T-helper 1 cell treated with Interleukin-12 subunit alpha and Interleukin-12 subunit beta and Interleukin-4 antibody, amounts not matched to agents 30 μg/mL and 1 μg/mL, for 36 hours (primary cell): ENCODE measurements around the gene RELB.

Experiments used
- H3K27ac Mint-ChIP-seq: one replicate; pipeline ENCODE4 v1.8.0; 2021; ENCODE audit warnings: mild to moderate bottlenecking, mixed read lengths
- H3K27me3 Mint-ChIP-seq: one replicate; pipeline ENCODE4 v1.8.0; 2021; ENCODE audit warnings: low read depth, mixed read lengths
- H3K36me3 Mint-ChIP-seq: one replicate; pipeline ENCODE4 v1.8.0; 2021; ENCODE audit warnings: low read depth, mixed read lengths
- H3K4me1 Mint-ChIP-seq: one replicate; pipeline ENCODE4 v1.8.0; 2021; ENCODE audit warnings: low read depth, mixed read lengths
- H3K4me3 Mint-ChIP-seq: one replicate; pipeline ENCODE4 v1.8.0; 2021; ENCODE audit warnings: mild to moderate bottlenecking, moderate library complexity, mixed read lengths
- H3K9me3 Mint-ChIP-seq: one replicate; pipeline ENCODE4 v1.8.0; 2021; ENCODE audit warnings: mixed read lengths

RELB gene

GRCh38 chr19:44972802-44973201, 28.5 kb upstream of the RELB start:
- Mint-ChIP-seq H3K9me3 (no peaks in the 10 kb centered on the region), H3K36me3 (peaks cover 13% of the 10 kb centered on the region), H3K27ac (no peak overlapping the region), H3K27me3 (no peaks in the 10 kb centered on the region), H3K4me1 (peaks cover 3% of the 10 kb centered on the region), H3K4me3 (no peak overlapping the region)

DNA sequence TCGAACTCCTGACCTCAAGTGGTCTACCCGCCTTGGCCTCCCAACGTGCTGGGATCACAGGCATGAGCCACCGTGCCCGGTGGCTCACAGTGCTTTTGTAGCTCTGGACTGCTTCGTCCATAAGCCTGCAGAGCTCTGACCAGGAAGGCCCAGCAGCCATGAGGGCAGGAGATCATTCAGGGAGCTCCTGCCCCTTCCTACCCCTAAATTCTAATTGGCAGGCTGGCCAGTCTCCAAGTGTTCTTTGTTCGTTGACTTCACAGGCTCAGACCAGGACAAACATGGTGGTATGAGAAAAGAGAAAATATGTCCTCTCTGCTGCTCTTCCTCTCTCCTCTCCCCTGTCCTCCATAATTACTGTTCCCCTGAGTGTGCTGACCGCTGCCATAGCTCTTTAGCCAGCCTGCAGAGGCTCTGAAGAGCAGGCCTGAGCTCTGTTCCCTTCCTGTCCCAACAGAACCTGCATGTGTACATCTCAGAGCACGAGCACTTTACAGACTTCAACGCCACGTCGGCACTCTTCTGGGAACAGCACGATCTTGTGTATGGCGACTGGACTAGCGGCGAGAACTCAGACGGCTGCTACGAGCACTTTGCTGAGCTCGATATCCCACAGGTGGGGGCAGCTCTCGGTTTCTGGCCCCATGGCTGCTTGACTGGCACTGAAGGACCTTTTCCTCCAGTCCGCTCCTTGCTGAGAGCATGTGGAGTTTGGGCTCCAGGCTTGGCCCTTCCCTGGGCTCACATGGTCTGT, 27.1 kb upstream of the RELB start:
- H3K4me3 Mint-ChIP-seq: no peak overlapping the region
- no peaks in the 10 kb centered on the region for H3K27me3 Mint-ChIP-seq
- no peaks in the 10 kb centered on the region for H3K9me3 Mint-ChIP-seq
- H3K36me3 Mint-ChIP-seq: peaks cover 15% of the 10 kb centered on the region
- H3K4me1 Mint-ChIP-seq: peaks cover 2% of the 10 kb centered on the region
- no peak overlapping the region for H3K27ac Mint-ChIP-seq

- peaks cover 2% of the 10 kb centered on the region for H3K4me1 Mint-ChIP-seq
- H3K27ac Mint-ChIP-seq: no peak overlapping the region
- no peak overlapping the region for H3K4me3 Mint-ChIP-seq
- H3K27me3 Mint-ChIP-seq: no peaks in the 10 kb centered on the region
- H3K9me3 Mint-ChIP-seq: no peaks in the 10 kb centered on the region
- peaks cover 17% of the 10 kb centered on the region for H3K36me3 Mint-ChIP-seq
These were observed 26.4 kb upstream of the RELB start for GRCh38 chr19:44974857-44975256.

DNA sequence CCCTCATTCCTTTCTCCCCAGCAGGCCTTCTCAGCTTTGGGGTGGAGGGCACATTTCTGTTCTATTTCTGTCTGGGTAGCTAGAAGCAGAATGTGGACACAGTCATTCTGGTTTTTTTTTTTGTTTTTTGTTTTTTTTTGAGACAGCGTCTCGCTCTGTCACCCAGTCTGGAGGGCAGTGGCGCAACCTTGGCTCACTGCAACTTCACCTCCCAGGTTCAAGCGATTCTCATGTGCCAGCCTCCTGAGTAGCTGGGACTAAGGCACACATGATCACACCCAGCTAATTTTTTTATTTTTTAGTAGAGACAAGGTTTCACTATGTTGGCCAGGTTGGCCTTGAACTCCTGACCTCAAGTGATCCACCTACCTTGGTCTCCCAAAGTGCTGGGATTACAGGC, 25.8 kb upstream of the RELB start:
- no peak overlapping the region for H3K27ac Mint-ChIP-seq
- H3K4me3 Mint-ChIP-seq: no peak overlapping the region
- no peaks in the 10 kb centered on the region for H3K27me3 Mint-ChIP-seq
- H3K9me3 Mint-ChIP-seq: no peaks in the 10 kb centered on the region
- H3K36me3 Mint-ChIP-seq: peaks cover 19% of the 10 kb centered on the region
- peaks cover 2% of the 10 kb centered on the region for H3K4me1 Mint-ChIP-seq

GRCh38 chr19:44984005-44984404, 17.3 kb upstream of the RELB start:
- Mint-ChIP-seq H3K9me3 (no peaks in the 10 kb centered on the region), H3K4me1 (peaks cover 2% of the 10 kb centered on the region), H3K27ac (no peak overlapping the region), H3K4me3 (no peak overlapping the region), H3K27me3 (no peaks in the 10 kb centered on the region), H3K36me3 (peaks cover 21% of the 10 kb centered on the region)

- Mint-ChIP-seq H3K36me3 (peaks cover 19% of the 10 kb centered on the region), H3K27me3 (no peaks in the 10 kb centered on the region), H3K4me3 (no peak overlapping the region), H3K27ac (no peak overlapping the region), H3K9me3 (no peaks in the 10 kb centered on the region), H3K4me1 (peaks cover 3% of the 10 kb centered on the region)
These were observed 15.8 kb upstream of the RELB start for GRCh38 chr19:44985445-44985844.

GRCh38 chr19:44986389-44986788, 14.9 kb upstream of the RELB start:
- peaks cover 19% of the 10 kb centered on the region for H3K36me3 Mint-ChIP-seq
- H3K4me1 Mint-ChIP-seq: peaks cover 3% of the 10 kb centered on the region
- H3K4me3 Mint-ChIP-seq: no peak overlapping the region
- peak overlapping the region; percentile 49 for H3K27ac Mint-ChIP-seq
- no peaks in the 10 kb centered on the region for H3K27me3 Mint-ChIP-seq
- no peaks in the 10 kb centered on the region for H3K9me3 Mint-ChIP-seq

DNA sequence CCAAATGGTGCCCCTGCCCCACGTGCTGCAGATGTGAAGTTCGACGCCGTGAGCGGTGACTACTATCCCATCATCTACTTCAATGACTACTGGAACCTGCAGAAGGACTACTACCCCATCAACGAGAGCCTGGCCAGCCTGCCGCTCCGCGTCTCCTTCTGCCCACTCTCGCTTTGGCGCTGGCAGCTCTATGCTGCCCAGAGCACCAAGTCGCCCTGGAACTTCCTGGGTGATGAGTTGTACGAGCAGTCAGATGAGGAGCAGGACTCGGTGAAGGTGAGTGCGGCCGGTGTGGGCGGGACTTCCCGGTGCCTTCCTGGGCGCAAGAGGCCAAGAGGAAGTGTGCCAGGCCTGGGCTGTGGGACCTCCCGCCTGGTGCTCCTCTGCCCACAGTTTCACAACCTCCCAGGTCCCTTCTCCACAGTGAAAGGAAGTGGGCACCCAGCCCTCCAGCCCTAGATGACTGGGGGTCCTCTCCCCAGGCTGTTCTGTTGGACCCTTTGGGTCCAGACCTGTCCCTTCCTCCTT, 14.1 kb upstream of the RELB start:
- Mint-ChIP-seq H3K9me3 (no peaks in the 10 kb centered on the region), H3K4me1 (peaks cover 3% of the 10 kb centered on the region), H3K27ac (no peak overlapping the region), H3K27me3 (no peaks in the 10 kb centered on the region), H3K36me3 (peaks cover 28% of the 10 kb centered on the region), H3K4me3 (no peak overlapping the region)

DNA sequence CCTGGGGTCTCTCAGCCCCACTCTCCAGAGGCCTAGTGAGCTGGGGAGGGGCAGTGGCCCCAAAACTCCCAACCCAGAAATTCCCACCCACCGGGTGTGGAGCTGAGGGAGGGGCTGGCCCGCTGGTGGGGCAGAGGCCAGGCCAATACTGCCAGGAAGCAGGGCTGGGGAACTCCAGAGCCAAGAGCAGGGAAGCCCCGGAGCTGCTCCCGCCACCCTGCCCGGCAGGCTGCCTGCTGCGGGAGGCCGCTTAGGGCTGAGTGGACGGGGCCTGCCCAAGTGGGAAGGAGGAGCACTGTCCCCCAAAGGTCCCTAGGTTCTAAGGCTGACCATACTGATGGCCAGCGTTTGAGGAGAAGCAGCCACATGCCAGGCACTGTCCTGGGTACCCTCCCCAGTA, 13.0 kb upstream of the RELB start:
- H3K36me3 Mint-ChIP-seq: peaks cover 30% of the 10 kb centered on the region
- H3K27me3 Mint-ChIP-seq: no peaks in the 10 kb centered on the region
- H3K27ac Mint-ChIP-seq: no peak overlapping the region
- peaks cover 3% of the 10 kb centered on the region for H3K4me1 Mint-ChIP-seq
- H3K9me3 Mint-ChIP-seq: no peaks in the 10 kb centered on the region
- H3K4me3 Mint-ChIP-seq: no peak overlapping the region

- Mint-ChIP-seq H3K36me3 (peaks cover 30% of the 10 kb centered on the region), H3K4me3 (no peak overlapping the region), H3K27me3 (no peaks in the 10 kb centered on the region), H3K27ac (no peak overlapping the region), H3K9me3 (no peaks in the 10 kb centered on the region), H3K4me1 (peaks cover 3% of the 10 kb centered on the region)
These were observed 12.2 kb upstream of the RELB start for GRCh38 chr19:44988896-44989556.

DNA sequence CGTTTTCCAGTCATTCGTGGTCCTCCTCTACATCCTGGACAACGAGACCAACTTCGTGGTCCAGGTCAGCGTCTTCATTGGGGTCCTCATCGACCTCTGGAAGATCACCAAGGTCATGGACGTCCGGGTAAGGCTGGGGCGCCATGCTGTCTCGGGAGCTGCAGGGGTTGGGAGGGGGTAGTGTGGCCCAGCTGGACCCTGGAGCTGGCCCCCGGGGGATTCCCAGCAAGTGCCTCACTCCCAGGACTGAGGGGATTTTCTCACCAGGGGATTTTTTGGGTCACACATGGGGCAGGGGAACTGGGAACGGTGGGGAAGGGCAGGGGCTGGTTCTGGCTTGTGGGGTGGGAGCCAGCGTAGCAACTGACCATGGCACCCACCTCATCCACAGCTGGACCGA, 10.8 kb upstream of the RELB start:
- peaks cover 25% of the 10 kb centered on the region for H3K36me3 Mint-ChIP-seq
- H3K9me3 Mint-ChIP-seq: no peaks in the 10 kb centered on the region

GRCh38 chr19:44990966-44991365, 10.3 kb upstream of the RELB start:
- peaks cover 22% of the 10 kb centered on the region for H3K36me3 Mint-ChIP-seq
- no peaks in the 10 kb centered on the region for H3K9me3 Mint-ChIP-seq
- no peaks in the 10 kb centered on the region for H3K27me3 Mint-ChIP-seq
- peaks cover 1% of the 10 kb centered on the region for H3K4me1 Mint-ChIP-seq
- no peak overlapping the region for H3K27ac Mint-ChIP-seq
- no peak overlapping the region for H3K4me3 Mint-ChIP-seq

More for the DNA sequence above, 10.8 kb upstream of the RELB start:
- Mint-ChIP-seq H3K4me1 (peaks cover 1% of the 10 kb centered on the region), H3K4me3 (no peak overlapping the region), H3K27me3 (no peaks in the 10 kb centered on the region), H3K27ac (no peak overlapping the region)

GRCh38 chr19:44992336-44993163, 8.7 kb upstream of the RELB start:
- no peak overlapping the region for H3K4me3 Mint-ChIP-seq
- H3K27me3 Mint-ChIP-seq: no peaks in the 10 kb centered on the region
- H3K36me3 Mint-ChIP-seq: peaks cover 19% of the 10 kb centered on the region
- no peaks in the 10 kb centered on the region for H3K9me3 Mint-ChIP-seq
- peaks cover 1% of the 10 kb centered on the region for H3K4me1 Mint-ChIP-seq
- no peak overlapping the region for H3K27ac Mint-ChIP-seq

DNA sequence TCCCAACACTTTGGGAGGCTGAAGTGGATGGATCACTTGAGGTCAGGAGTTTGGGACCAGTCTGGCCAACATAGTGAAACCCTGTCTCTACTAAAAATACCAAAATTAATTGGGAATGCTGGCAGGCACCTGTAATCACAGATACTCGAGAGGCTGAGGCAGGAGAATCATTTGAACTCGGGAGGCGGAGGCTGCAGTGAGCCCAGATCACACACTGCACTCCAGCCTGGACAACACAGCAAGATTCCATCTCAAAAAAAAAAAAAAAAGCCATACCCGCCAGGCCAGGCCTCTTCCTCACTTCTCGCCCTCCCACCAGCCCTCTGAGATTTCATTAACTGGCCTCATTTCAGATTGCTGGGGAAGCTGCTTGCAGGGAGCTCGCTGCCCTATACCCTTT, 7.7 kb upstream of the RELB start:
- Mint-ChIP-seq H3K27ac (no peak overlapping the region), H3K36me3 (peaks cover 16% of the 10 kb centered on the region), H3K9me3 (no peaks in the 10 kb centered on the region), H3K27me3 (no peaks in the 10 kb centered on the region), H3K4me3 (no peak overlapping the region), H3K4me1 (peaks cover 1% of the 10 kb centered on the region)
